ENCODE results near the gene CYYR1. TPM values are rescaled to one million over a fixed set of nuclear protein-coding genes. Genes with fewer than 3 reads are reported as not detected.

Gene CYYR1
- polyA plus RNA-seq, 3 donors, result 0.16 to 0.30 TPM; not detected in 1

- DNase-seq, result no peak
- WGBS (ENCODE audit: insufficient coverage), result 90% methylated on average over 2 of the region's 2 CpGs
- no peaks in the 10 kb centered on the region for H3K79me2 ChIP-seq (ENCODE audit: insufficient read depth, low read length)
- Mint-ChIP-seq H3K36me3 (no peaks in the 10 kb centered on the region), H3K9me3 (peaks cover 0 to 3% (median 0%) of the 10 kb centered on the region in 7 donors), H3K4me1 (no peaks in the 10 kb centered on the region), H3K27me3 (ENCODE audit: low read depth in 3 of 3) (no peaks in the 10 kb centered on the region), H3K27ac (no peak overlapping the region), H3K4me3 (no peak overlapping the region)
- no peak overlapping the region for H3K4me2 ChIP-seq (replicated peaks; ENCODE audit: extremely low read depth, low read length, poor library complexity, severe bottlenecking)
- intact Hi-C loops (cut with micrococcal nuclease), result no loop called here
- no peaks in the 10 kb centered on the region for H3K9me3 ChIP-seq (replicated peaks in 1 of 2; ENCODE audit: control insufficient read depth in 1 of 2, insufficient read depth in 1 of 2, low read length in 2 of 2)
- no peak overlapping the region for H3K4me3 ChIP-seq (replicated peaks in 1 of 3; ENCODE audit: low read depth in 2 of 3, low read length in 3 of 3)
- no peaks in the 10 kb centered on the region for H3K4me1 ChIP-seq (ENCODE audit: control insufficient read depth in 1 of 2, insufficient read depth in 2 of 2, low read length in 2 of 2)
- no peaks in the 10 kb centered on the region for H3K27me3 ChIP-seq (ENCODE audit: control insufficient read depth in 2 of 2, insufficient read depth in 2 of 2, low read length in 2 of 2)
- no peak overlapping the region for H2AFZ ChIP-seq (ENCODE audit: insufficient read depth, low read depth, low read length, poor library complexity, severe bottlenecking)
- no peaks in the 10 kb centered on the region for H3K36me3 ChIP-seq (replicated peaks in 1 of 2; ENCODE audit: control insufficient read depth in 1 of 2, insufficient read depth in 2 of 2, low read length in 2 of 2)
- H3K27ac ChIP-seq (ENCODE audit: low read depth in 1 of 2, low read length in 2 of 2), result no peak overlapping the region
- TF ChIP-seq CTCF (IDR thresholded peaks at IDR 0.05), result no peak
- no peaks in the 10 kb centered on the region for H4K20me1 ChIP-seq (ENCODE audit: insufficient read depth, low read length)
- no peak overlapping the region for H3K9ac ChIP-seq (ENCODE audit: insufficient read depth, low read length, poor library complexity, severe bottlenecking)
Observed at GRCh38 chr21:26451081-26451740, 121.9 kb downstream of the CYYR1 start.

- peaks cover 0 to 3% (median 0%) of the 10 kb centered on the region in 7 donors for H3K9me3 Mint-ChIP-seq
- no peak overlapping the region for H3K4me3 Mint-ChIP-seq
- intact Hi-C loops (cut with micrococcal nuclease), result no loop called here
- no peaks in the 10 kb centered on the region for H3K27me3 ChIP-seq (ENCODE audit: control insufficient read depth in 2 of 2, insufficient read depth in 2 of 2, low read length in 2 of 2)
- no peak overlapping the region for H3K4me3 ChIP-seq (replicated peaks in 1 of 3; ENCODE audit: low read depth in 2 of 3, low read length in 3 of 3)
- no peak for TF ChIP-seq CTCF (IDR thresholded peaks at IDR 0.05)
- WGBS (ENCODE audit: insufficient coverage), result 94% methylated on average over 2 of the region's 5 CpGs
- H3K27ac ChIP-seq (ENCODE audit: low read depth in 1 of 2, low read length in 2 of 2), result no peak overlapping the region
- H3K4me2 ChIP-seq (replicated peaks; ENCODE audit: extremely low read depth, low read length, poor library complexity, severe bottlenecking), result no peak overlapping the region
- peaks cover 0 to 1% (median 0%) of the 10 kb centered on the region in 3 donors for H3K27me3 Mint-ChIP-seq (ENCODE audit: low read depth in 3 of 3)
- no peaks in the 10 kb centered on the region for H3K79me2 ChIP-seq (ENCODE audit: insufficient read depth, low read length)
- H3K36me3 ChIP-seq (replicated peaks in 1 of 2; ENCODE audit: control insufficient read depth in 1 of 2, insufficient read depth in 2 of 2, low read length in 2 of 2), result no peaks in the 10 kb centered on the region
- DNase-seq, result no peak
- H2AFZ ChIP-seq (ENCODE audit: insufficient read depth, low read depth, low read length, poor library complexity, severe bottlenecking), result no peak overlapping the region
- no peaks in the 10 kb centered on the region for H3K9me3 ChIP-seq (replicated peaks in 1 of 2; ENCODE audit: control insufficient read depth in 1 of 2, insufficient read depth in 1 of 2, low read length in 2 of 2)
- no peaks in the 10 kb centered on the region for H3K4me1 ChIP-seq (ENCODE audit: control insufficient read depth in 1 of 2, insufficient read depth in 2 of 2, low read length in 2 of 2)
- H4K20me1 ChIP-seq (ENCODE audit: insufficient read depth, low read length), result no peaks in the 10 kb centered on the region
- no peaks in the 10 kb centered on the region for H3K36me3 Mint-ChIP-seq
- H3K9ac ChIP-seq (ENCODE audit: insufficient read depth, low read length, poor library complexity, severe bottlenecking), result no peak overlapping the region
- no peaks in the 10 kb centered on the region for H3K4me1 Mint-ChIP-seq
- H3K27ac Mint-ChIP-seq, result no peak overlapping the region
Observed at GRCh38 chr21:26449161-26449560, 123.9 kb downstream of the CYYR1 start.
